GM18508 (cell line): ENCODE data around the gene TIGD4.

Experiments
- ATAC-seq: cut with Tn5 transposase; IDR thresholded peaks from one replicate; pipeline ENCODE4 v1.9.1; 2021; ENCODE audit warnings: moderate number of reproducible peaks; ENCODE audit not compliant: insufficient read depth, unreplicated experiment

The TIGD4 gene

DNA sequence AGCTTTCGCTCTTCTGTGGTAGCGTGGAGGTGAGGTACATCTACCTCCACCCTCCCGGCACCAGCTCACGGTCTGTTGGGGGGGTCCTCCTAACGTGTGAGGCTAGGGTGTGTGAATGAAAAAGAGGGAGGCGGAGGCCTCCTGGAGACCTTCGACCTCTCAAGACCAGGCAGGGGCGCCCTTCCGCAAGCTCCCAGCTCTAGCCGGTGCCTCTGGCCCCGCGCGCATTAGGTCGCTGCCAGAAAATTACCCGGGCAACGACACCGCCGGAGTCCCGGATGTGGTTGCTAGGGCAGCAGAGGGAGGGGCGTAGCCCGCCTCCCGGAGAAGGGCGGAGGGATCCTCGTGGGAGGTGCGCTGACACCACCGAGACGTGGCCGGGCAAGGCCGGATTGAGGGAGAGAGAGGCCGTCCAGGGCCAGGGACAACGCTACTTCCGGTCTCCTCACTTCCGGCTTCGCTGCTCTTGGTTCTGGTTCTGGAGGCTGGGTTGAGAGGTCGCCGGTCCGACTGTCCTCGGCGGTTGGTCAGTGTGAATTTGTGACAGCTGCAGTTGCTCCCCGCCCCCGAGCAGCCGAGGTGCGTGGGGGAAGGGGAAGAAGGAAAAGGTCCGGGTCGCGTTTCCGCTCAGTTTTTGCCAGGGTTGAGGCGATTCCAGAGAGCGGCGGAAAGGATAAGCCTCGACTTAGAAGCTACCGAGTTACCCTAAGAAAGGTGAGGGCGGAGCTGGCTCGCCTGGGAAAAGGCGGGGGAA lies at the start of gene TIGD4, which contains the start of gene ARFIP1:
Gene TIGD4 (minus strand): TSS at position 218 of the 754 bp plus-strand sequence. CDS start 8,726 bp downstream, outside the sequence.
Gene ARFIP1 (plus strand): TSS at position 442 of the 754 bp plus-strand sequence. CDS start 49,680 bp downstream, outside the sequence.
- ATAC-seq, result peak; percentile 82

DNA sequence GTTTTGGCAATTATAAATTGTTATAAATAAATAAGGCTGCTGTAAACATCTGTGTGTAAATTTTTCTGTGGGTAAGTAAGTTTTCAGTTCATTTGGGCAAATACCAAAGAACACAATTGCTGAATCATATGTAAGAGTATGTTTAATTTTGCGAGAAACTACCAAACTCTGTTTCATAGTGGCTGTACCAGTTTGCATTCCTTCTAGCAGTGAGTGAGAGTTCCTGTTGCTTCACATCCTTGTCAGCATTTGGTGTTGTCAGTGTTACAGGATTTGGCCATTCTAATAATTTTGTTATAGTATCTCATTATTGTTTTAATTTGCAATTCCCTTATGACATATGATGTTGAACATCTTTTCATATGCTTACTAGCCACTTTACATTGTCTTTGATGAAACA lies 48.6 kb upstream of the TIGD4 start:
- no peak for ATAC-seq

- no peak for ATAC-seq
These were observed 45.8 kb upstream of the TIGD4 start for GRCh38 chr4:152825336-152825735.

DNA sequence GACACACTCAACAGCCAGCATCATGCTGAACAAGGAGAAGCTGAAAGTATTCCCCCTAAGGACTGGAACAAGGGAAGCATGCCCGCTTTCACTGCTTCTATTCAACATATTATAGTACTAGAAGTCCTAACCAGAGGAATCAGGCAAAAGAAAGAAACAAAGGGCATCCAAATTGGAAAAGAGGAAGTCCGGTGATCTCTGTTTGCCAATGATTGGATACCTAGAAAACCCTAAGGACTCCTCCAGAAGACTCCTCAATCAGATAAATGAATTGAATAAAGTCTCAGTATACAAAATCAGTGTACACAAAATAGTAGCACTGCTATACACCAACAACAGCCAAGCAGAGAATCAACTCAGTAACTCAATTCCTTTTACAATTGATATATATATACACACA lies 45.0 kb upstream of the TIGD4 start:
- no peak for ATAC-seq

DNA sequence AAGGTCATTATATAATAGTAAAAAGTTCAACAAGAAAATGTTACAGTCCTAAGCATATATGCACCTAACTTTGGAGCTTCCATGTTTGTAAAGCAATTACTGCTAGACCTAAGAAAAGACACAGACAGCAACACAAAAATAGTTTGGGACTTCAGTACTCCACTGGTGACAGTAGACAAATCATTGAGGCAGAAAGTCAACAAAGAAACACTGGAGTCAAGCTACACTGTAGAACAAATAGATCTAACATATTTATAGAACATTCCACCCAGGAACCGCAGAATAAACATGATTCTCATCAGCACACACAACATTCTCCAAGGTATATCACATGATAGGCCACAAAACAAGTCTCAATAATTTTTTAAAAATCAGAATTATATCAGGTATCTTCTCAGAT lies 42.8 kb upstream of the TIGD4 start:
- no peak for ATAC-seq

- ATAC-seq, result no peak
These were observed 40.5 kb upstream of the TIGD4 start for GRCh38 chr4:152820073-152820472.

GRCh38 chr4:152819026-152819645 lies 39.6 kb upstream of the TIGD4 start:
- ATAC-seq, result no peak

- no peak for ATAC-seq
These were observed 37.8 kb upstream of the TIGD4 start for GRCh38 chr4:152817331-152817730.

DNA sequence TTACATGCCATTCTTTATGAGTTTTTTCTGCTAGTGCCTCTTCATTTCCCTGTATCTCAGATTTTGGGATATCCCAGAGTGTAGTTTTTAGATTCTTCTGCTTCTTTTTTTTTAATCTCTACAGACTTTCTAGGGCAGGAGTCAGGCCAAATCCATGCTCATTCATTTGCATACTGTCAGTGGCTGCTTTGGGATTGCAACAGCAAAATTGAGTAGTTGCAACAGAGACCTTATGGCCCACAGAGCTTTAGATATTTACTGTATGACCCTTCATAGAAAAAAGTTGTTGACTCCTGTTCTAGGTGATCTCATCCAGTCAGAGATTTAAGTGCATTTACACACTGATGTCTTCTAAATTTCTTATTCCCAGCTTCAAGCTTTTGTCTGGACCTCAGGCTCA lies 35.5 kb upstream of the TIGD4 start:
- no peak for ATAC-seq

DNA sequence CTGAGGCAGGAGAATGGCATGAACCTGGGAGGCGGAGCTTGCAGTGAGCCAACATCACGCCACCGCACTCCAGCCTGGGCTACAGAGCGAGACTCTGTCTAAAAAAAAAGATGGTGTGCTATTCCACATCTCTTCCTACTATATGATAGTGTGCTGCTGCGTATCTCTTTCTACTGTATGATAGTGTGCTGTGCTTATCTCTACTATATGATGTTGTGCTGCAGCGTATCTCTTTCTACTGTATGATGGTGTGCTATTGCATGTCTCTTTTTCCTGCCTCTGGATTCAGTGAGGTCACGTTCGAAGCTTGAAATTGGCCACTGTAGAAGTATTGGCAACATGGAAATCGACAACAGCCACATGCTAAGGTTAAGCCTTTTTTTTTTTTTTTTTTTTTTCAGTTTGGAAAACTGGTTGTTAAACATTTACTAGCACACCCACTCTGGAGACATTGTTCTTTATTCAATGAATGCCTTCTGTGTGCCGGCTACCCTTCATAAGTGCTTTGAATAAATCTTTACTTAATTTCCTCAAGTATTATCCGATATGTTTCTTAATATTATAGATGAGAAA lies 31.3 kb upstream of the TIGD4 start:
- no peak for ATAC-seq

DNA sequence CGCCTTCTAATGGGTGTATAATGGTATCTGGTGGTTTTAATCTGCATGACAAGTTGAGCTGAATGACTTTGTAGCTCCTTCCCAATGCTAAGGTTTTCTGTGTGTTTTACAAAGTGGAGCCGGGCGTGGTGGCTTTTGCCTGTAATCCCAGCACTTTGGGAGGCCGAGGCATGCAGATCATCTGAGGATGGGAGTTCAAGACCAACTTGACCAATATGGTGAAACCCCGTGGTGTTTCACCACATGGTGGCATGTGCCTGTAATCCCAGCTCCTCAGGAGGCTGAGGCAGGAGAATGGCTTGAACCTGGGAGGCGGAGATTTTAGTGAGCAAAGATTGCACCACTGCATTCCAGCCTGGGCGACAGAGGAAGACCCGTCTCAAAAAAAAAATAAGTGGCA lies 29.1 kb upstream of the TIGD4 start:
- ATAC-seq, result no peak

DNA sequence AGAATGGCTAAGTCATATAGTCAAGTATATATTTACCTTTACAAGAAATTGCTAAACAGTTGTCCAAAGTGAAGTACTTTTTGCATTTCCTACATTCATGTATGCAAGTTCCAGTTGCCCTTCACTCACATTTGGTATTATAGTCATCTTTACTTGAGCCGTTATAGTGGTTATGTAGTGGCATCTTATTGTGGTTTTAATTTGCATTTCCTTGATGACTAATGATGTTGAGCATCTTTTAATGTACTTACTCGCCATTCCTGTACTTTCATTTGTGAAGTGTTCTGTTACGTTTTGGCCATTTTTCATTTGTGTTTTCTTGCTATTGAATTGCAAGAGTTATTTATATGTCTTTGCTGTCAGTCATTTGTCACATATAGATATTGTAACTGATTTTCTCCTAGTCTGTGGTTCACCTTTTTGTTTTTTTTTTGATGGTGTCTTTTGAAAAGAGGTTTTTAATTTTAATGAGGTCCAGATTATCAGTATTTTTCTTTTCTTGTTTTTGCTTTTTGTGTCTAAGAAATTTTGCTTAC lies 27.8 kb upstream of the TIGD4 start:
- ATAC-seq, result no peak

DNA sequence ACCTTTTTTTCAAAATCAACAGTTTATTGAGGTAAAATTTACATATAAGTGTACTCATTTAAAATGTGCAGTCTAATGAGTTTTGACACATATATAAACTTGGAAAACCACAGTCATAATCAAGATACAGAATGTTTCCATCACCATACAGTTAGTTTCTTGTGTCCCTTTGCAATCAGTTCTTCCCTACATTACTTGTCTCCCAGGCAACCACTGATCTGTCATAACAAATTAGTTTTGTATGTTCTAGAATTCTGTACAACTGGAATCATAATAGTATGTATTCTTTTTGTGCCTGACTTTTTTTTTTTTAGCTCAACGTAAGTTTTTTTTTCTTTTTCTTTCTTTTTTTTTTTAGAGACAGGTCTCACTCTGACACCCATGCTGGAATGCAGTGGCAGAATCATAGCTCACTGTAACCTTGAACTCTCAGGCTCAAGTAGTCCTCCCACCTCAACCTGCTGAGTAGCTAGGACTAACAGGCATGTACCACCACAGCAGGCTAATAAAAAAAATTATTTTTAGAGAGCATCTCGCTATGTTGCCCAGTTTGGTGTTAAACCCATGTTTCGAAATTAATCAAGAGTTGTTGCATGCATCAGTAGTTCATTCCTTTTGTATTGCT lies 27.1 kb upstream of the TIGD4 start:
- ATAC-seq, result no peak

DNA sequence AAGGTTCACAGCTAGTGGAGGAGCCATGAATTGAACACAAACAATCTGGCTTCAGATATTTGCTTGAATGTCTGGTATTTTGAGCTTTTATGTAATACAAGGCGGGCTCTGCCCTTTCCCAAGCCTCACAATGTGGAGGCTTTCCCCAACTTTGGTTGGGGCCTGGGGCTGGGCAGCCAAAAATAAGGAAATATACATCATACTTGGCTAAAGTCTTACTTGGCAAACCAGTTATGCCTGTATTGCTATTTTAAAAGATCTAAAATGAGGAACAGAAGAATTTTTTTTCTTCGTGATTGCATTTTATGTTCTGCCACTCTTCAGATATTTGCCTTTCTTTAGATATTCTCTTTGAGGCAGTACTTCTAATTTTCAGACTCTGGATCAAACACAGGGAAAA lies 26.3 kb upstream of the TIGD4 start:
- ATAC-seq, result no peak

DNA sequence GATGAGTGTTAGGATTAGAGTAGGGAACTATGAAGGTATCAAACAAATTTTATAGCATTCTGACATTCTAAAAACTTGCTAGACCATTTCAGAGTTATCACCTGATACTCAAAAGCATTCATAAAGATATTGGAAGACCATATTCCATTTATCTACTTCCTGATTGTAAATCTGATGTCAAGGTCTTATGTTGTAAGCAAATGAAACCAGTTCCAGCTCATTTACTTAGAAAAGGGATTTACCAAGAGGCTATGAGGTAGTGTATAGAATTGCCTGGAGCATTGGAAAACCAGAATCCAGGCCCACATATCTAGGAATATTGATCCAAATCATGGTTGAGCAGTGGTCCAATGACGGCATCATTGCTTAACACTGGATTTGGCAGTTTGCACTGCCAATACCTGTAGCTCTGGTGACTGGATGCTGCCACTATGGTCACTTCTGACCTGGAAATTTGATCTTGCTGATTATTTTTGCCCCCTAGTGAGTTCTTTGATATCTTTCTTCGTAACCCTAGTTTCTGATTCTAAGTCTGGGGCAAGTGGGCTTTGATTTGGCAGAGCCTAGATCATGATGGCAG lies 25.6 kb upstream of the TIGD4 start:
- ATAC-seq, result no peak

DNA sequence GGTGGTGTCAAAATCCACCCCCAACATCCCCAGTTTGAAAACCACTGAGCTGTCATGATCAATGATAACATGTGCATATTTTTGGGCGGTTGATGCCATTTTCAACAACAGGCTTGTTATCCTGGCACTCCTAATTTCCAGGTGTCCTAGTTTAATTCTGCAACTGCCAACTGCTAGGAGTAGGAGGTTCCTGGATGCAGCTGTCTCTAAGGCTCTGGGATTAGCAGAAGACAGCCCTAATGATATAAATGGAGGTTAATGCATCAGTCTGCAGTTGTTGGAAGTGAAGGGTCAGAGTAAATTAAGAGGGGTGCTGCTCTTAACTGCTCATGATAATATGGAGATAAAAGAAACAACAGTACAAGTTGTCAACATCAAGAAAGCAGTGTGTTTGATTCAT lies 24.0 kb upstream of the TIGD4 start:
- ATAC-seq, result no peak

DNA sequence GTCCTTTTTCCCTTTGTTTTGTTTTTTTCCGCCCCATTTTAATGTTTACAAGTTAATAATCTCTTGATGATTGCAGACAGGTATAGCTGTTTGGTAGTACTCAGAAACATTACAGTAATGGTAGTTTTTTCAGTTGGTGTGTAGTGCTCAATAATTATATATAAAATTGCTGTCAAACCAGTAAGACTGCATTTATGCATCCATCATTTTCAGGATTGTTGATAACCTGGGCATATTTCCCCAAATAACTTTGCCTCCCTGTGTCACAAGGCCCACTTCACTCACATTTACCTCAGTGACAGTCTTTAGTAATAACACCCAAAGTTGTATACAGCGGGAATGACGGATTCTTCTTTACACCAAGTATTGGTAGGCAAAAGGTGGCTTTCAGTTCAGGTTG lies 16.4 kb upstream of the TIGD4 start:
- no peak for ATAC-seq

DNA sequence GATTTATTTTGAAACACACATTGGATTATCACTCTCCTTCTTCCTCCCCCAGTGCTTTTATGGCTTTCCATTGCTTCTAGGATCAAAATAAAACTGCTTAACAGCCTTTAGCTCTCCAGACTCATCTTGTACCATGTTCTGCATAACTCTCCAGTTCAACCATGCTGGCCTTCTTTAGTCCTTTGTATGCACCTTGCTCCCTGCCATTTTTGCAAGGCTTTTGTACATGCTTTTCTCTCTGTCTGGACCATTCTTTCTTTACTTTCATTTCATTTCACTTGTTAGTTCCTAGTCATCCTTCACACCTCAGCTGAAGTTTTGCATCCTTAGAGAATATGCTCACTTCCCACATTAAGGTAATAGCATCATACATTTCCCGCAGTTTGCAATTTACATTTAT lies 7.1 kb upstream of the TIGD4 start:
- no peak for ATAC-seq

DNA sequence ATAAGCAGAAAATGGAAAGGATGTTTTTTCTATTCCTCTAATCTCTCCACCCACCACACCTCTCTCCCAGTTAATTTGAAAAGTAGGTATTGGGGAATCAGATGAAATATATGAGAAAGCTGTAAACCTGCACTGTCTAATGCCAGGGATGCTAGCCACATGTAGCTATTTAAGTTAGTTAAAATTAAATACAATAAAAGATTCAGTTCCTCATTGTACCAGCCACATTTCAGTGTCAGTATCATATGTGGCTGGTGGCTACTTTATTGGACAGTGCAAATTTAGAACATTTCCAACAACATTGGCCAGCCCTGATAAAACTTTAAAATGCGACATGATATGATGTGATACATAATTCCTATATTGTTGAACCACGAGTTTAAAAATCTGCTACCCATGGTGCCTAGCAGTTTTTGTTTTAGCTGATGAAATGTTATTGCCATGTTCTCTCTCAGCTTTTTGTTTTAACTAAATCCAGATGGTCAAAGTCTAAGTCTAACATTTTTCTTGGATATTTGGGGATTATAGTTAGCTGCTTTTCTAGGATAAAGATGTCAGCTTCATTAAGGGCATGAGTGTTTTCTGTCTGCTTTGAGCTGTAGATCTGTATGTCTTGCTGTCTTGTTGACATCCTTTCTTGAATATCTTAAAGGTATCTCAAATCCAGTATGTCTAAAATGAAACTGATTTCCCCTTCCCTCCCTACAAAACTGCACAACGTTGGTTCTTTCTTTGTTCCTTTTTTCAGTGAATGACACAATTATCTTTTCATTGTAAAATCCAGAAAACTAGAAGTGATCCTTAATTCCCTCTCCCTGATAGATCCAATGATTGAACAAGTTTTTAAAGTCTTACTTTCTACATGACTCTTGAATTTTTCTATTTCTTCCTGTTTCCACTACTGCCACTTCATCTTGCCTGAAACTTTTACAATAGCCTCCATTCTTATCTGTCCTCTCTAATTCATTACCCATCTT lies 6.4 kb upstream of the TIGD4 start:
- no peak for ATAC-seq
